ENCODE results near the gene GOLGA8B. TPM values are rescaled to one million over a fixed set of nuclear protein-coding genes. Genes with fewer than 3 reads are reported as not detected.
"Not testable (repeated sequence)": the region's sequence is repeated elsewhere in the genome, so short reads cannot be mapped to it uniquely, and the experiment has no call there.

The GOLGA8B gene
- polyA plus RNA-seq, 1 donor: 35.1 TPM

GRCh38 chr15:34564711-34565110, 18.7 kb downstream of the GOLGA8B start:
- DNase-seq (ENCODE audit: low read depth): not testable (repeated sequence)

DNA sequence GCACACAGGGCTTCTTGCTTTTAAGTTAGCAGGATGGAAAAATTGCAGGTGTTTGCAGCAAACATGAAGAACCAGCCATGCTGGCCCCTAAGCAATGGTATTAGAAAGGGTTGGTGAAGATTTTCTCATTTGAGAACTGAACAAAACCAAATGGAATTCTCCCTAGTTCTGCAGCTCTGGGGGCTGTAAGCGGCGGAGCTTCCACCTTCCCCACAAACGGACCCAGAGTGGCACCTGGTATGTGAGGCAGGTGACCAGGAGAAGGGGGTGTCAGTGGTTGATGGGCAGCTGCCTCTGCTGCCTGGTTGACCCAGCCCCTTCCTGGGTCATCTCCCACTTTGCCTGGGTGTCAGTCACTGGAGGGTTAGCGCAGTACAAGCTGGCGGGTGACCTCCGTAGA, 22.6 kb downstream of the GOLGA8B start:
- DNase-seq (ENCODE audit: low read depth): not testable (repeated sequence)

- not testable (repeated sequence) for DNase-seq (ENCODE audit: low read depth)
Observed at GRCh38 chr15:34559764-34560163, 23.7 kb downstream of the GOLGA8B start.

GRCh38 chr15:34555162-34555561, 28.3 kb downstream of the GOLGA8B start:
- not testable (repeated sequence) for DNase-seq (ENCODE audit: low read depth)

GRCh38 chr15:34554716-34555115, 28.7 kb downstream of the GOLGA8B start:
- not testable (repeated sequence) for DNase-seq (ENCODE audit: low read depth)

GRCh38 chr15:34554126-34554525, 29.3 kb downstream of the GOLGA8B start:
- DNase-seq (ENCODE audit: low read depth): not testable (repeated sequence)

- DNase-seq (ENCODE audit: low read depth): not testable (repeated sequence)
Observed at GRCh38 chr15:34550129-34550528, 33.3 kb downstream of the GOLGA8B start.

DNA sequence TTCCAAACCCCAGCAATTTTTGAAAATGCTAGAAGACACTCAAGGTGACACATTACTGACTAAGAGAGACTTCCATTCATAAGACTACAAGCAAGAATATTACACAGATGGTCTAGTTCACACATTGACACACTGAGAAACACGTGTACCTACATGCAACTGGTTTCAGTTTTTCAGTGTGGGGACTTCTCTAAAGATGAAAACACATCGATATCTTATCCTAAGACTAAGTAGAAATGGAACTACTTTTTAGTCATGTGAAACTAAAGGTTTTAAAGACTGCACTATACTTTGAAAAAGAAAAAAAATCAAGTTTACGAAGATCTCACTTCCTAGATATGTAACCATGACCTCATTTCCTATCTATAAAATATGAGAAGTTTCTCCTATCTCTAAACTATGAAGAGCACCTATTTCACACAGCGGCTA, 34.1 kb downstream of the GOLGA8B start:
- not testable (repeated sequence) for DNase-seq (ENCODE audit: low read depth)

DNA sequence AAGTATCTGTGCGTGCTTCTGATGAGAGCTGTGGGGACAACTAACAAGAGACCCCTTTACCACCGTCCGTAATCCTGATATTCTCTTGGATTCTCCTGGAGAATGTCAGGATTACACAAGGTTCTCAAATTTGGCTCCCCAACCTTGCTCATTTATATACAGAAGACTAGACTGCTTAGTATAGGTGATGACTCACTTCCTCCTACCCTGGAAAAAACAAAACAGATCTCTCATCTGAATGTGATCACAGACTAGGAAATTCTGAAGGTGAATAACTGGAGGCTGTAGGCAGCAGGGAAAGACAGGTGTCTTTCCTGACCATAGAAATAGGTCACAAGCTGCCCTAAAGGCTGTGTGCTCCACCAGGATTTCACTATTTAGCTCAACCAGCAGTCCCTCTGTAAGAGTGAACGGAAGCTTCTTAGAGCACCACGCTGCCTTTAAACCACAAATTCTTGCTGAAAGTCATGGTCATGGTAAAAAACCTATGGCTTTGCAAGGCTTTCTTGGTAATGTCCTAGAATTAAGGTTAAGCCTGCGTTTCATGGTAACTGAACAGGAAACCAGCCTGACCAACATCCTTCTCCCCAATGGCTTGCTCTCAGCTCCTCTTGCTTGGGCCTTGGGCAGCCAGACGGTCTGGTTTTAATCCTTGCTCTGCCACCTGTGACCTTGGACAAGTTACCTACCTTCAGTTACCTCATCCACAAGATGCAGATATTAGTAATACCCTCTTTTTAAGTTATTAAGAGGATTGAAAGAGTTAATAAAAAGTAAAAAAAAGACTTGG, 39.4 kb downstream of the GOLGA8B start:
- not testable (repeated sequence) for DNase-seq (ENCODE audit: low read depth)

- DNase-seq (ENCODE audit: low read depth): not testable (repeated sequence)
Observed at GRCh38 chr15:34535857-34536256, 47.6 kb downstream of the GOLGA8B start.

Other genes with a start within 250 kb of the GOLGA8B start
- gene SLC12A6, start 245.9 kb downstream of the GOLGA8B start, polyA plus RNA-seq (ENCODE audit: insufficient read length): 19.1 TPM
- gene NOP10, start 240.5 kb downstream of the GOLGA8B start, polyA plus RNA-seq (ENCODE audit: insufficient read length): 91.4 TPM
- gene NUTM1, start 240.3 kb downstream of the GOLGA8B start, polyA plus RNA-seq (ENCODE audit: insufficient read length): not detected
- 34.9 TPM for gene LPCAT4, start 216.5 kb downstream of the GOLGA8B start, polyA plus RNA-seq (ENCODE audit: insufficient read length)
- 66.0 TPM for gene GOLGA8A, start 145.8 kb downstream of the GOLGA8B start, polyA plus RNA-seq (ENCODE audit: insufficient read length)
- 7.0 TPM for gene GJD2, start 171.3 kb upstream of the GOLGA8B start, polyA plus RNA-seq (ENCODE audit: insufficient read length)
- 9,469 TPM for gene ACTC1, start 211.9 kb upstream of the GOLGA8B start, polyA plus RNA-seq (ENCODE audit: insufficient read length)